Astrocyte (in vitro differentiated cells and primary cell): ENCODE measurements around the gene MS4A4A. TPM values are rescaled to one million over a fixed set of nuclear protein-coding genes. Genes with fewer than 3 reads are reported as not detected.
"Not testable (repeated sequence)": the region's sequence is repeated elsewhere in the genome, so short reads cannot be mapped to it uniquely, and the experiment has no call there.

Experiments used
- DNase-seq: peaks from one replicate; pipeline ENCODE4 v3.0.0-alpha.2; 2010; ENCODE audit warnings: low read depth
- FAIRE-seq: peaks from 2 replicates; lab custom pipeline; 2011; peaks lifted over from hg19 to GRCh38; lab: Jason Lieb, UNC
- H2AFZ ChIP-seq: 2 replicates; pipeline ENCODE4 v1.6.0; 2012; ENCODE audit warnings: low read depth, low read length, inconsistent platforms
- H3K27ac ChIP-seq: 2 replicates; pipeline ENCODE4 v1.5.1; 2011; ENCODE audit warnings: low read depth, low read length, inconsistent platforms
- H3K27me3 ChIP-seq: 2 replicates; pipeline ENCODE4 v1.6.0; 2011; ENCODE audit warnings: low read length, inconsistent platforms; ENCODE audit not compliant: insufficient read depth
- H3K36me3 ChIP-seq: 2 replicates; pipeline ENCODE4 v1.5.1; 2011; ENCODE audit warnings: low read length, inconsistent platforms; ENCODE audit not compliant: insufficient read depth
- H3K4me1 ChIP-seq: 2 replicates; pipeline ENCODE4 v1.5.1; 2011; ENCODE audit warnings: low read length, inconsistent platforms; ENCODE audit not compliant: insufficient read depth
- H3K4me2 ChIP-seq: 2 replicates; pipeline ENCODE4 v1.6.0; 2012; ENCODE audit warnings: low read length, inconsistent platforms
- H3K4me3 ChIP-seq: 2 replicates; pipeline ENCODE4 v1.5.1; 2011; ENCODE audit warnings: low read depth, mild to moderate bottlenecking, low read length, inconsistent platforms; ENCODE audit not compliant: insufficient read depth
- H3K79me2 ChIP-seq: 2 replicates; pipeline ENCODE4 v1.6.0; 2012; ENCODE audit warnings: mild to moderate bottlenecking, low read length, inconsistent platforms; ENCODE audit not compliant: insufficient read depth
- H3K9ac ChIP-seq: 2 replicates; pipeline ENCODE4 v1.6.0; 2012; ENCODE audit warnings: mild to moderate bottlenecking, low read length, inconsistent platforms
- H3K9me3 ChIP-seq: 2 replicates; pipeline ENCODE4 v1.5.1; 2012; ENCODE audit warnings: low read depth, mild to moderate bottlenecking, low read length, inconsistent platforms; ENCODE audit not compliant: insufficient read depth
- H4K20me1 ChIP-seq: 2 replicates; pipeline ENCODE4 v1.6.0; 2012; ENCODE audit warnings: low read length, inconsistent platforms; ENCODE audit not compliant: insufficient read depth
- H3K27ac Mint-ChIP-seq: one replicate; pipeline ENCODE4 v1.8.0; 2021; ENCODE audit warnings: mild to moderate bottlenecking, mixed read lengths; ENCODE audit not compliant: unreplicated experiment
- H3K27me3 Mint-ChIP-seq: one replicate; pipeline ENCODE4 v1.8.0; 2021; ENCODE audit warnings: low read depth, mixed read lengths; ENCODE audit not compliant: unreplicated experiment
- H3K36me3 Mint-ChIP-seq: one replicate; pipeline ENCODE4 v1.8.0; 2021; ENCODE audit warnings: low read depth, mixed read lengths; ENCODE audit not compliant: unreplicated experiment
- H3K4me1 Mint-ChIP-seq: one replicate; pipeline ENCODE4 v1.8.0; 2021; ENCODE audit warnings: low read depth, mixed read lengths; ENCODE audit not compliant: unreplicated experiment
- H3K4me3 Mint-ChIP-seq: one replicate; pipeline ENCODE4 v1.8.0; 2021; ENCODE audit warnings: mild to moderate bottlenecking, moderate library complexity, mixed read lengths; ENCODE audit not compliant: unreplicated experiment
- H3K9me3 Mint-ChIP-seq: one replicate; pipeline ENCODE4 v1.8.0; 2021; ENCODE audit warnings: mild to moderate bottlenecking, mixed read lengths; ENCODE audit not compliant: unreplicated experiment
- EZH2 ChIP-seq: IDR thresholded peaks from 2 replicates; pipeline ENCODE4 v1.6.1; 2012; ENCODE audit warnings: mild to moderate bottlenecking, low read length, inconsistent platforms; ENCODE audit not compliant: insufficient read depth
- total RNA-seq: library from RNA; stranded (reverse); gene quantifications from 2 replicates; pipeline ENCODE4 v1.2.1, GENCODE V29; 2021
- TF ChIP-seq, protein P1 (sequence below): IDR thresholded peaks from 2 replicates; pipeline ENCODE4 v1.5.1; 2011; ENCODE audit warnings: low read depth, mild to moderate bottlenecking, inconsistent platforms, low read length, moderate library complexity; ENCODE audit not compliant: insufficient read depth

The MS4A4A gene
- total RNA-seq, 1 donor from 2014 or later: 0.32 TPM

DNA sequence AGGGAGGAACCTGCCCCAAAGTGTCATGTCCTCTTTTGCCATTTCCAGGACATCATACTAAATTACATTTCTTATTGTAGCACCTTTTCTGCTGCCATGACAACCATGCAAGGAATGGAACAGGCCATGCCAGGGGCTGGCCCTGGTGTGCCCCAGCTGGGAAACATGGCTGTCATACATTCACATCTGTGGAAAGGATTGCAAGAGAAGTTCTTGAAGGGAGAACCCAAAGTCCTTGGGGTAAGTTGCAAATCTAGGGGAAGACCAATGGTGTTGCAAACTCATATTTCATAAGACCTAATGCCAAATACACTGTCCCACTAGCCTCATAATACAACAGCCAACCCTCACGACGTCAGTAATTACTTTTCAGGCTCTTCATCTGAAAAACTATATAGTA lies 11.7 kb downstream of the MS4A4A start:
- Histone ChIP-seq H3K9ac (no peak overlapping the region), H3K4me3 (no peak overlapping the region), H3K79me2 (no peaks in the 10 kb centered on the region), H3K27me3 (no peaks in the 10 kb centered on the region), H3K36me3 (no peaks in the 10 kb centered on the region), H2AFZ (no peak overlapping the region), H3K4me1 (no peaks in the 10 kb centered on the region), H3K4me2 (no peak overlapping the region), H3K27ac (no peak overlapping the region), H4K20me1 (no peaks in the 10 kb centered on the region), H3K9me3 (peaks cover 7% of the 10 kb centered on the region)
- peaks cover 5% of the 10 kb centered on the region for H3K4me1 Mint-ChIP-seq
- no peak for DNase-seq
- TF ChIP-seq, protein P1, sequence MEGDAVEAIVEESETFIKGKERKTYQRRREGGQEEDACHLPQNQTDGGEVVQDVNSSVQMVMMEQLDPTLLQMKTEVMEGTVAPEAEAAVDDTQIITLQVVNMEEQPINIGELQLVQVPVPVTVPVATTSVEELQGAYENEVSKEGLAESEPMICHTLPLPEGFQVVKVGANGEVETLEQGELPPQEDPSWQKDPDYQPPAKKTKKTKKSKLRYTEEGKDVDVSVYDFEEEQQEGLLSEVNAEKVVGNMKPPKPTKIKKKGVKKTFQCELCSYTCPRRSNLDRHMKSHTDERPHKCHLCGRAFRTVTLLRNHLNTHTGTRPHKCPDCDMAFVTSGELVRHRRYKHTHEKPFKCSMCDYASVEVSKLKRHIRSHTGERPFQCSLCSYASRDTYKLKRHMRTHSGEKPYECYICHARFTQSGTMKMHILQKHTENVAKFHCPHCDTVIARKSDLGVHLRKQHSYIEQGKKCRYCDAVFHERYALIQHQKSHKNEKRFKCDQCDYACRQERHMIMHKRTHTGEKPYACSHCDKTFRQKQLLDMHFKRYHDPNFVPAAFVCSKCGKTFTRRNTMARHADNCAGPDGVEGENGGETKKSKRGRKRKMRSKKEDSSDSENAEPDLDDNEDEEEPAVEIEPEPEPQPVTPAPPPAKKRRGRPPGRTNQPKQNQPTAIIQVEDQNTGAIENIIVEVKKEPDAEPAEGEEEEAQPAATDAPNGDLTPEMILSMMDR: no peak
- no peak for TF ChIP-seq EZH2
- H3K36me3 Mint-ChIP-seq: no peaks in the 10 kb centered on the region
- H3K27me3 Mint-ChIP-seq: no peaks in the 10 kb centered on the region
- H3K27ac Mint-ChIP-seq: no peak overlapping the region
- no peak for FAIRE-seq
- peaks cover 2% of the 10 kb centered on the region for H3K9me3 Mint-ChIP-seq
- H3K4me3 Mint-ChIP-seq: no peak overlapping the region

DNA sequence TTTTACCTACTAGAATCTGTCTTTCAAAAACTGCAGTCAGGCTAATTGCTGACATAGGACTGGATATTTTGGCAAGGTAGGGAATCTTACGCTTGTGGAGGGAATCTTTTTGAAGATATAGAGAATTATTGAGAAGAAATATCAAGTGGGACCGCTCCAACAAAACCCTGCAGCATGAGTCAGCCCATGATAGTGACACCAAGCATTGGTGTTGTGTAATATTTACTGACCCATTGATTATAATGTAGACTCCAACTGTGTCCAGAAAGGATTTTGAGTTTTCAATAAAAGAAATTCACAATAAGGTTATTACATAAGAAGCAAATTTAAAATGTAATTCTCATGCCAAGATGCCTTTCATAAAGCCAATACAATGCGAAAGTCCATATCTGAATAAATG lies 20.7 kb downstream of the MS4A4A start:
- Histone ChIP-seq H3K27me3 (no peaks in the 10 kb centered on the region), H3K9ac (no peak overlapping the region), H4K20me1 (no peaks in the 10 kb centered on the region), H3K36me3 (no peaks in the 10 kb centered on the region), H3K79me2 (no peaks in the 10 kb centered on the region), H3K4me1 (no peaks in the 10 kb centered on the region), H3K4me2 (no peak overlapping the region), H2AFZ (no peak overlapping the region), H3K27ac (no peak overlapping the region), H3K9me3 (no peaks in the 10 kb centered on the region), H3K4me3 (no peak overlapping the region)
- DNase-seq (no peak), FAIRE-seq (no peak)
- Mint-ChIP-seq H3K4me1 (peaks cover 20% of the 10 kb centered on the region), H3K9me3 (no peaks in the 10 kb centered on the region), H3K27me3 (no peaks in the 10 kb centered on the region), H3K4me3 (no peak overlapping the region), H3K27ac (no peak overlapping the region), H3K36me3 (no peaks in the 10 kb centered on the region)
- TF ChIP-seq EZH2: no peak
- TF ChIP-seq, protein P1: no peak

DNA sequence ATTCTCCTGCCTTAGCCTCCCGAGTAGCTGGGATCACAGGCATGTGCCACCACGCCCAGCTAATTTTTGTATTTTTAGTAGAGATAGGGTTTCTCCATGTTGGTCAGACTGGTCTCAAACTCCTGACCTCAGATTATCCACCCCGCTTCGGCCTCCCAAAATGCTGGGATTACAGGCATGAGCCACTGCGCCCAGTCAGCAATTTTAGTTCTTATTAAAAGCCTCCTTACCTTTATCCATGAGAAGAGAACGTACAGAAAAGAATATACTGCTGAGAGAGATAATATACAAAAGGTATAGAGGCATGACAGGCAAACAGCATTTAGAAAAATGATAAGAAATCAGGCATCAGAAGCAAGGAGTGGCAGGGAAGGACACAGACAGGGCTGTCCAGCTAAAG lies 21.4 kb downstream of the MS4A4A start:
- H3K4me2 ChIP-seq, H3K9me3 ChIP-seq, H3K79me2 ChIP-seq, FAIRE-seq, H3K27ac Mint-ChIP-seq, H3K36me3 ChIP-seq, H3K27ac ChIP-seq, H3K36me3 Mint-ChIP-seq, H2AFZ ChIP-seq, H3K4me3 ChIP-seq, H3K4me3 Mint-ChIP-seq, H3K27me3 ChIP-seq, DNase-seq, H3K9me3 Mint-ChIP-seq, H3K9ac ChIP-seq, H4K20me1 ChIP-seq, H3K27me3 Mint-ChIP-seq, H3K4me1 ChIP-seq: not testable (repeated sequence)
- peaks cover 28% of the 10 kb centered on the region for H3K4me1 Mint-ChIP-seq
